ENCODE measurements around the gene IRGQ.

Gene IRGQ

DNA sequence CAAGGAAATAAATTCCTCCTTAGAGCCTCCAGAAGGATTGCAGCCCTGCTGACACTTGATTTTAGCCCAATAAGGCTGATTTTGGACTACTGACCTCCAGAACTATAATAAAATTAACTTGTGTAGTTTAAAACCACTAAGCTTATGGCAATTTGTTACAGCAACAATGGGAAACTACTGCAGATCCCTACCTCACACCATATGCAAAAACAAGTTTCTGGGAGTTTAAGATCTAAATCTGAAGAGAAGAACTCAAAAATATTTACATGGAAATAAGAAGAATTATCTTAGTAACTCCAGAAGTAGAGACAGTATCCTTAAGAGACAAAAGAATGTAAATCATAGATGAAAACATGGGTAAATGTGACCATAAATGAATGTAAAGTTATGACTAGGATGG is 57.0 kb downstream of the IRGQ start:
- no peak for DNase-seq

- DNase-seq = peak in 1 of 2 donors; percentile 32
Measured at GRCh38 chr19:43534816-43535761, 60.8 kb downstream of the IRGQ start.

Data from activated CD4-positive, alpha-beta T cell treated with anti-CD3 and anti-CD28 coated beads for 4 hours (primary cell).